GM21515 (cell line): ENCODE results near the gene PLEKHA5.
"Not testable (repeated sequence)": the region's sequence is repeated elsewhere in the genome, so short reads cannot be mapped to it uniquely, and the experiment has no call there.

Experiments
- ATAC-seq: cut with Tn5 transposase; IDR thresholded peaks from one replicate; pipeline ENCODE4 v1.9.1; 2021; ENCODE audit not compliant: unreplicated experiment

PLEKHA5 gene

GRCh38 chr12:19398376-19399363, 269.1 kb downstream of the PLEKHA5 start:
- ATAC-seq: no peak

DNA sequence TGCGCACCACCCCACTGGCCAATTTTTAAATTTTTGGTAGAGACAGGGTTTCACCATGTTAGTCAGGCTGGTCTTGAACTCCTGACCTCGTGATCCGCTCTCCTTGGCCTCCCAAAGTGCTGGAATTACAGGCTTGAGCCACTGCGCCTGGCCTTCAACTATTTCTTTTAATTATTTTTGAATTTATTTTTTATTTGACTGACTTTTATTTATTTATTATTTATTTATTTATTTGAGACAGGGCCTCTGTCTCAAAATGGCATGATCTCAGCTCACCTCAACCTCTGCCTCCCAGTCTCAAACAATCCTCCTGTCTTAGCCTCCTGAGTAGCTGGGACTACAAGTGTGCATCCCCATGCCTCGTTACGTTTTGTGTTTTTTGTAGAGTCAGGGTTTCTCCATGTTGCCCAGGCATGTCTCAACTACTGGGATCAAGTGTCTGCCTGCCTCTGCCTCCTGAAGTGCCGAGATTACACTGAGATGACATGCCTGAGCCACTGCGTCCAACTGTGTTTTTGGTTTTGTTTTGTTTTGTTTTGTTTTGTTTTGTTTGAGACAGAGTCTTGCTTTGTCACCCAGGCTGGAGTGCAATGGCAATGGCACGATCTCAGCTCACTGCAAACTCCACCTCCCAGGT, 271.2 kb downstream of the PLEKHA5 start:
- ATAC-seq: not testable (repeated sequence)

DNA sequence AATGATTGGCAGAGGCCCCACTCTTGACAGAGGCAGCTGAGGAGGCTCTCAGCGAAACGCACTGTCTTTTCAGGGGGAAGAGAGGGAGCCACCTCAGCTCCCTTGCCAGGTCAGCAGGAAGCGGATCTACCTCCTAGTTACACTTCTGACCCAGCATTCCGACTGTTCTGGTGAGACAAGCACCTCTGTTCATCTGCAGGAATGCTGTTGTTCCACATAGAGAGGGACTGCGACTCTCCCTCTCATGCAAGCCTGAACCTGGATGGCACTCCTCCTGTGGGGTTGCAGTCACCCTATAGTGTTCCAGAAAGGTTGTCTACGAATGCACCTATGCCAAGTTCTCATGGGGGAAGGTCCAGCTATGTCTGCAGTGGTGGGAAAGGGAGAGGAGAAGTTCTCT, 272.7 kb downstream of the PLEKHA5 start:
- no peak for ATAC-seq

- ATAC-seq: no peak
Measured at GRCh38 chr12:19402743-19403431, 273.4 kb downstream of the PLEKHA5 start.

DNA sequence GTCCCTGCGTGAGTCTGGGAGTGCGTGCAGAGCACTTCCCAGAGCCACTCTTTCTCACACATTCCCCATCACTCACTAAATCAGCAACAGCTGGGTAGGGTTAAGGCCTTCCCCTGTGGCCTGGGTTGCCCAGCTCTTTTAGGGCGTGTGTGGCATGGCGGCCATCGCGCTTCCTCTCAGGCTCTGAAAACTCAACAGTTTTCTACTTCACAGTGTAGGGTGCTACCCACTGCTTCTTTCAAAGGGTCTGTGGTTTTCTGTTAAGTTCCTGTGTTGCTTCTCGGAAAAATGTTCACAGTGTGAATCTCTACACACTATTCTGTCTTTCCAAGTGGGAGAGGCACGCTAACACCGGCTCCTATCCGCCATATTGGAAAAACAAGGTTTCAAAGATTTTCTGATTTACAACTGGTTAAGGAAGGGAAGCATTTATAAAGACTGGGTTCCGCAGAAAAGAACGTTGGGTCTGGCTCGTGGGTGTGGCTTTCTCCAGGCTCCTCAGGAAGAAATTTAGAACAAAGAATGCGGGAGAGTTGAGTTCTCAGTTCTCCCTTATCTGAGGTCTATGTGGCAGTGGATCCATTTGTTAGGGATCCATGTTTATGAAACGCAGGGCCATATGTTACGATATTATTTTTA, 274.8 kb downstream of the PLEKHA5 start:
- no peak for ATAC-seq

- no peak for ATAC-seq
Measured at GRCh38 chr12:19409376-19409775, 279.8 kb downstream of the PLEKHA5 start.

- ATAC-seq: no peak
Measured at GRCh38 chr12:19410211-19410610, 280.7 kb downstream of the PLEKHA5 start.

DNA sequence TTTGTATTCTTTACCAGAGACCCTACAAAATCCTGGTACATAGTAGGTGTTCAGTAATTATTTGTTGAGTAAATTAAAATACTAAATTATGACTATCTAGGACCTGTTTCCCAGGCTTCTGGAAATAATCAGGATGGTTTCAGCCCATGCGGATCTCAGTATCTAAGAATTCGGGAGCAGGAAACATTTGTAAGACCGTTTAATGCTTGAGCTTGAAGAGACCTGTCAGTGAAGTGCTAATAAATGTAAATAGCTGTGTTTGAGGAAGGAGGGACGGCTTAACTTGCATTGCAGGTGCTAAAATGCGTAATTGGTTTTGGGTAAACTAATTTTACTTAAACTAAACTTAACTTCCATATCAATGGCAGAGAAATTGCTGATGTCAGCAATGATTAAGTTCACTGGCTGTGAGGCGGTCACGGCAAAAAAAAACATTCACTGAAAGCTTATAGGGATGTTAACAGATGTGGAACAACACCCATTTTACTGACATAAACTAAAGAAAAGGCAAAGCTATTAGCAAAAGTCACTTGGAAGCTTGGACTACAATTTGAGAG, 281.2 kb downstream of the PLEKHA5 start:
- ATAC-seq: no peak

DNA sequence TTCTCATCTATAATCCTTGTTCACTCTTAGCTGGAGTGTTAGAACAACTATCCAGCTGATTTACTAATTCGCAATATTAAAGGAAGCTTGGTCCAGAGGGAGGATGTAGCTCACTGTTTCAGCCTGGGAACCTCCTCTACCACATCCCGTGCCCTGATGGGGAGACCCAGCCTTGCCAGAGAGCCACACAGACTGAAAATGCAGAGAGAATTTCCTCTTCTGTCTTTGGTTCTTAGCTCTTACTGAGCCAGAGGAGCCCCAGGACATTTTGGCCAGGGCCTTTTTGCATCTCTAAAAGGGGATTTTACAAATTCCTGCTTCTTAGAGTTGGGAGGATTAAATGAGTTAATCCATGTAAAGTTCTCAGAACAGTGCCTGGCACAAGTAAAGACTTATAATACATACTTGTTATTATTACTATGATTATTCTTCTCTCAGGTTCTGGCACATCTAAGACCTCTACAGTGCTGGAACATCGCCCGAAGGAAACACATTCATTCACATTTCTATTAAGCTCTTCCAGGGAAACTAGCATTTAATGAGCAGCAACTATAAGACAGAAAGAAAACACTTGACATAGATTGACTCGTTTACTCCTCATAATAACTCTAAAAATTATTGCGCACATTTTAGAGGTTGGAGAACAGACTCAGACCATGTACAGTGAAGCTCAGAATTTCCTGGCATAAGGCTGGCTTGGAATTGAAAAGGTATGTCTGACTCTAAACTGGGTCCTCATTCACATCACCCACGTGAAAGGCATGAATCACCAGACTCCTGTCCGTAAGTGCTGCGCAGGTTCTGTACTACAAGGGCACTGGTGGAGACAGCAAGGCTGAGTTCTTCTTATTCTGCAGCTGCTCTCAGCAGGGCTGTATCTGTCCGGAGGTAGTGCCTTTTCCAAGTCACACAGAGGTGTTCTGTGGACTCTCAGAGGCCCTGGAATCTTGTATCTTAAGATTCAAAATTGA, 282.0 kb downstream of the PLEKHA5 start:
- no peak for ATAC-seq

DNA sequence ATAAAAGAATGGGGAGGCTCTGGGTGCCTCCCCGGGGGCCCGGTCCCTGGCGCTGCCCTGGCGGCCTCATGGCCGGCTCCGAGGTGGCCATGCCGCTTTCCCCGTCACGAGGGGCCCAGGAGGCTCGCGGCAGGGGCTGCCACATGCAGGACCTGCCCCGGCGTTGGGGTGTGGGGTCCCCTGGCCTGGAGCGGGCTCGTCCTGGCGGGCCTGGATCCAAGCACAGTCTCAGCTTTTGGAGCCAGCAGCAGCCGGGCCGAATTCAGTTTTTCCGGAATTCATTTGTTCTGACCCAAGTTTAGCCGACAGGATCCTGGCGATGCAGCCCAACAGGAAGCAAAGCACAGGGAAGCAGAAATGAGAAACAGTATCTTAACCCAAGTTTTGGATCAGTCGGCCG, 283.3 kb downstream of the PLEKHA5 start:
- ATAC-seq: no peak

DNA sequence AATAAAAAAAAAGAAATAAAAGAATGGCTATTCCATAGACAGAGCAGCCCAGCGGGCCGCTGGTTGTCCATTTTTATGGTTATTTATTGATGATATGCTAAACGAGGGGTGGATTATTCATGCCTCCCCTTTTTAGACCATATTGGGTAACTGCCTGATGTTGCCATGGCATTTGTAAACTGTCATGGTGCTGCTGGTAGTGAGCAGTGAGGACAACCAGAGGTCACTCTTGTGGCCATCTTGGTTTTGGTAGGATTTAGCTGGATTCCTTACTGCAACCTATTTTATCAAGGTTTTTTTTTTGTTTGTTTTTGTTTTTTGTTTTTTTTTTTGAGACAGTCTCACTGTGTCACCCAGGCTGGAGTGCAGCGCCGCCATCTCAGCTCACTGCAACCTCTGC, 284.0 kb downstream of the PLEKHA5 start:
- not testable (repeated sequence) for ATAC-seq

- ATAC-seq: no peak
Measured at GRCh38 chr12:19415563-19415962, 286.0 kb downstream of the PLEKHA5 start.

DNA sequence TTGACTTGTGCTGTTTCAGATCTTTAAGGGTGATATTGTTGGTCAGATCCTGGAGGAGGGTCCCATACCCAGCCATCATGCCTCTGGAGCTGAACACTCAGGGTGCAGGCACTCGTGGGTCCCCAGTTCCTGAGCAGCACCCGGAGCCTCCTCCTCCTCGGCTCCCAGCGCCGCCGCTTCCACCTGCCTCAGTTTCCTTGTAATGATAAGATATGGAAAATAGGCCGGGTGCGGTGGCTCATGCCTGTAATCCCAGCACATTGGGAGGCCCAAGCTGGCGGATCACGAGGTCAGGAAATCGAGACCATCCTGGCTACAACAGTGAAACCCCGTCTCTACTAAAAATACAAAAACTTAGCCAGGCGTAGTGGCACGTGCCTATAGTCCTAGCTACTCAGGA, 289.6 kb downstream of the PLEKHA5 start:
- no peak for ATAC-seq

DNA sequence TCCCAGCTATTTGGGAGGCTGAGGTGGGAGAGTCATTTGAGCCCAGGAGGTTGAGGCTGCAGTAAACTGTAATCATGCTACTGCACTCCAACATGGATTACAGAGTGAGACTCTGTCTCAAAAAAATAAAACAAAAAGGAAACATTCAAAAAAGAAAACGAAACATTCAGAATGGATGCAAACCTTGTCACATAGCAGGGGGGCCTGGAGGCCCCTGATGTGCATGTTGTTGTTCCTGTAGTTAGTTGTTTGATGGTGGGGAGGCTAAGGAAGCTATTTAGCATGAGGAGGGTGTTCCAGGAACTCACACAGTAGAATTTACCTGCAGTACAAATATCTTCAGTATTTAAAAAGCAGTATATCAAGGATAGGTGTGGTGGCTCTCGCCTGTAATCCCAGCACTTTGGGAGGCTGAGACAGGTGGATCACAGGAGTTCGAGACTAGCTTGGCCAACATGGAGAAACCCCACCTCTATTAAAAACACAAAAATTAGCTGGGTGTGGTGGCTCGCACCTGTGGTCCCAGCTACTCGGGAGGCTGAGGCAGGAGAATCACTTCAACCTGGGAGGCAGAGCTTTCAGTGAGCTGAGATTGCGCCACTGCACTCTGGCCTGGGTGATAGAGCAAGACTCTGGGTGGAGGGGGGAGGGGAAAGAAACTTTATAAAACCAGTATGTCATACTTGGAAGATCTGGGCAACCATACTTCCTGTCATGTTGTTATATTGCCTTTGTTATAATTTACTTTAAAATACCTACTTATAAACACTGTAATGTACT, 292.2 kb downstream of the PLEKHA5 start:
- no peak for ATAC-seq

- no peak for ATAC-seq
Measured at GRCh38 chr12:19423166-19423930, 293.8 kb downstream of the PLEKHA5 start.
